ENCODE data around the gene NR1D1. TPM values are rescaled to one million over a fixed set of nuclear protein-coding genes. Genes with fewer than 3 reads are reported as not detected.
A peak's percentile ranks its signal among the peaks of the same experiment; 100 is the strongest.
"Not testable (repeated sequence)": the region's sequence is repeated elsewhere in the genome, so short reads cannot be mapped to it uniquely, and the experiment has no call there.

NR1D1 gene
- total RNA-seq = 10 to 100 TPM; 12.2 to 21.8 TPM

DNA sequence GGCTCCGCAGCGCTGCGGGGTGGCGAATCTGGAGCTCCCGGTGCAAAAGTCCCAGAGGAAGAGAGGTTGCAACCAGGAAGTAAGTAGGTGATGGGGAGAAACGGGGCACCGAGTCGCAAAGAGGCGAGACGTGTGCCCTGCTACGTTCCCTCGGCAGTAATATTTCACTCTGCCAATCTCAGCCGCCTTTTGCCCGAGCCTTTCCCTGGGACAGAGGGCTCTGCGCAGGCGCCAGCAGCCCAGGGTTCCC, at the start of gene NR1D1:
TSS of gene NR1D1 (minus strand) at position 171 of the 250 bp plus-strand sequence. CDS start 495 bp downstream, outside the sequence.
- no peaks in the 10 kb centered on the region for H3K27me3 Mint-ChIP-seq
- ATAC-seq (replicated peaks) = no peak
- H3K36me3 Mint-ChIP-seq (ENCODE audit: low read depth) = peaks cover 50% of the 10 kb centered on the region
- peaks cover 58% of the 10 kb centered on the region for H3K4me1 Mint-ChIP-seq
- H3K9me3 Mint-ChIP-seq = no peaks in the 10 kb centered on the region
- peak within 1 kb of the TSS; percentile 86 for H3K27ac Mint-ChIP-seq
- H3K4me3 Mint-ChIP-seq = peak within 1 kb of the TSS; percentile 97

DNA sequence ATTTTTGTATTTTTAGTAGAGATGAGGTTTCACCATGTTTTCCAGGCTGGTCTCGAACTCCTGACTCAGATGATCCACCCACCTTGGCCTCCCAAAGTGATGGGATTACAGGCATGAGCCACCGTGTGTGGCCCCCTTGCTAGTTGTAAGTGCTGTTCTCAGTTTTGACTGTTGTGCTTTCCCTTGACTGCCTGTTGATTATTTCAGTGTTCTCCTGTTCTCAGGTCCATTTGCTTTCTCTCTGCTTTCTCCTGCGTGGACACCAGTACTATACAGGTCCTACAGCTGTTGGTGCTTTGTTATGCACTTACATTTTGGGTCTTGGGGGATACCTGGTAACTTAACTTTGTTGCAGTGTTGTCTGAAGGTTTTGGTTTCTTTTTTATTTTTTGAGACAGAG, 48.1 kb upstream of the NR1D1 start:
- peak overlapping the region; percentile 24 for H3K4me3 Mint-ChIP-seq
- no peak for ATAC-seq (replicated peaks)
- peaks cover 91% of the 10 kb centered on the region for H3K36me3 Mint-ChIP-seq (ENCODE audit: low read depth)
- no peaks in the 10 kb centered on the region for H3K9me3 Mint-ChIP-seq
- peak overlapping the region; percentile 43 for H3K27ac Mint-ChIP-seq
- H3K27me3 Mint-ChIP-seq = no peaks in the 10 kb centered on the region
- peaks cover 49% of the 10 kb centered on the region for H3K4me1 Mint-ChIP-seq

DNA sequence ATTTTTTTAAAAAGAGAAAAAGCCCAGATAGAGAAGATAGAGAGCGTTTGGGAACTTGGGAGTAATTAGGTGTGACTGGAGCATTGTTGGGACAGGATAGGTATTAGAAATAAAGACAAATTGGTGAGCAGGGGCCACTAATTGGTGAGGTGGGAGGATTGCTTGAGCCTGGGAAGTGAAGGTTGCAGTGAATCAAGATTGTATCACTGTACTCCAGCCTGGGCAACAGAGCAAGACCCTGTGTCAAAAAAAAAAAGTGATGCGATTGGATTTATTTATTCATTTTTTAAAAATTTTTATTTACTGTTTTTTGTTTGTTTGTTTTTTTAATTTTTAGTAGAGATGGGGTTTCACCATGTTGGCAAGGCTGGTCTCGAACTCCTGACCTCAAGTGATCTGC, 45.1 kb upstream of the NR1D1 start:
- Mint-ChIP-seq H3K4me3 (peak overlapping the region; percentile 10), H3K36me3 (ENCODE audit: low read depth) (peaks cover 94% of the 10 kb centered on the region), H3K27ac (peak overlapping the region; percentile 37), H3K27me3 (no peaks in the 10 kb centered on the region), H3K4me1 (peaks cover 47% of the 10 kb centered on the region), H3K9me3 (no peaks in the 10 kb centered on the region)
- ATAC-seq (replicated peaks) = no peak

DNA sequence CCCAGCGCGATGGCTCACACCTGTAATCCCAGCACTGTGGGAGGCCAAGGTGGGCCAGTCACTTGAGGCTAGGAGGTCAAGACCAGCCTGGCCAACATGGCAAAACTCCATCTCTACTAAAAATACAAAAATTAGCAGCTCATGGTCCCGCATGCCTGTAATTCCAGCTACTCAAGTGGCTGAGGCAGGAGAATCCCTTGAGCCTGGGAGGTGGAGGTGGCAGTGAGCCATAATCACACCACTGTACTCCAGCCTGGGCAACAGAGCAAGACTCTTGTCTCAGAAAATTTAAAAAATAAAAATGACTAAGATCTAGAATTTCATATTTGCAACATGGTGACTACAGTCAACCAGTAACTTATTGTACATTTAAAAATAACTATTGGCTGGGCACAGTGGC, 42.8 kb upstream of the NR1D1 start:
- Mint-ChIP-seq H3K4me1 (peaks cover 34% of the 10 kb centered on the region), H3K36me3 (ENCODE audit: low read depth) (peaks cover 87% of the 10 kb centered on the region), H3K4me3 (peak overlapping the region; percentile 23)
- ATAC-seq (replicated peaks); H3K9me3 Mint-ChIP-seq; H3K27ac Mint-ChIP-seq; H3K27me3 Mint-ChIP-seq: not testable (repeated sequence)

DNA sequence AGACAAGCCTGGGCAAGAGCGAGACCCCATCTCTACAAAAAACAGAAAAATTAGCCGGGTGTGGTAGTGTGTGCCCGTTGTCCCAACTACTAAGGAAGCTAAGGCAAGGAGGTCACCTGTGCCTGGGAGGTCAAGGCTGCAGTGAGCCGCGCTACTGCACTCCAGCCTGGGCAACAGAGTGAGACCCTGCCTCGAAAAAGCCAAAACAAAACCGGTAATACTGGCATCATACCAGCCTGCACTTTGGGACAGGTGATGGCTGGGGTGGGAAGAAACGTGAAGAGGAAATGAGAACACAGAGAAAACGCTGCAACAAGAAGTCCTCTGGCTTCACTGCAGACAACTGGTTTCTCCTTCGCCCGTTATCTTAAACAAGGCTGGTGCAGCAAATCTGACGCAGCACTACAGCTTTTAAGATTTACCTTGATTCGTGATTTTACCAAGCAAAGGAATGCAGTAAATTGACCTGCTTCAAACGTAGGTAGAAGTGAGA, 39.2 kb upstream of the NR1D1 start:
- H3K27ac Mint-ChIP-seq = peak overlapping the region; percentile 81
- peaks cover 23% of the 10 kb centered on the region for H3K4me1 Mint-ChIP-seq
- H3K36me3 Mint-ChIP-seq (ENCODE audit: low read depth) = peaks cover 88% of the 10 kb centered on the region
- H3K9me3 Mint-ChIP-seq = no peaks in the 10 kb centered on the region
- H3K27me3 Mint-ChIP-seq = no peaks in the 10 kb centered on the region
- ATAC-seq (replicated peaks) = peak; percentile 13
- peak overlapping the region; percentile 94 for H3K4me3 Mint-ChIP-seq

DNA sequence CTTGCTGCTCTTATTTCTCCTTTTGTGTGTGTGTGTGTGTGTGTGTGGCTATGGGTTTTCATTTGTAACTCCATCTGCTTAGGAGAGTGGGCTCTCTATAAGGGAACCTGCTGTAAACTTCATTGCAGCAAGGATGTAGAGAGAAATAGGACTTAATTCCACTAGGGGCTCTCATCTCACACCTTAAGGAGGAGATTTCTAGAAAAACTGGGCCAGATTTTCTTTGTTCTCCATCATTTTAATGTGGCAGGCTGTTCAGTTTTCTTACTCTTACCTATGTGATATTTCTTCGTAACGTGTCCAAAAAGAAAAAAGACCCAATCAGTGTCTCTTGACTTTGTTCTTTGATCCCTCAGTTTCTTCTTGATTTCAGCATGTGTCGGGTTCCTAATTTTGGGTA, 35.4 kb upstream of the NR1D1 start:
- H3K27me3 Mint-ChIP-seq = no peaks in the 10 kb centered on the region
- H3K4me1 Mint-ChIP-seq = peaks cover 12% of the 10 kb centered on the region
- H3K9me3 Mint-ChIP-seq = no peaks in the 10 kb centered on the region
- no peak overlapping the region for H3K4me3 Mint-ChIP-seq
- H3K27ac Mint-ChIP-seq = peak overlapping the region; percentile 90
- no peak for ATAC-seq (replicated peaks)
- H3K36me3 Mint-ChIP-seq (ENCODE audit: low read depth) = peaks cover 92% of the 10 kb centered on the region

DNA sequence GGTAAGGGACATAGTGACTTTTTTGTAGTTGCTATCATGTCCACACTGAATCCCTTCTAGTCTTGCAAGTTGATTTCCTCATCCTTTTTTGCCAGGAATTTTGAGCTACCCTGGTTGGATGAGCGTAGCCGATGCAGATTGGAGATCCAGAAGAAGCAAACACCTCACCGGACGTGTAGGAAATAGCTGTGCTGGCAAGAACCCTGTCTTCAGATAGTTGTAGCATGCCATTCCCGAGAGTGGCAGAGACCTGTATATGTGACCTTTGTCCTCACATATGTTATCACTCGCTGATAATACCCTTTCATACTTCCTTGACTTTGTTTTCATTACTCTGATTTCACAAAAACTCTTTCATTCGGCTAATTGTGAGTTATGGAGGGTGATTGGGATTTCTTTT, 33.8 kb upstream of the NR1D1 start:
- Mint-ChIP-seq H3K9me3 (no peaks in the 10 kb centered on the region), H3K36me3 (ENCODE audit: low read depth) (peaks cover 92% of the 10 kb centered on the region), H3K4me1 (peaks cover 12% of the 10 kb centered on the region), H3K27ac (peak overlapping the region; percentile 90), H3K4me3 (no peak overlapping the region), H3K27me3 (no peaks in the 10 kb centered on the region)
- no peak for ATAC-seq (replicated peaks)

DNA sequence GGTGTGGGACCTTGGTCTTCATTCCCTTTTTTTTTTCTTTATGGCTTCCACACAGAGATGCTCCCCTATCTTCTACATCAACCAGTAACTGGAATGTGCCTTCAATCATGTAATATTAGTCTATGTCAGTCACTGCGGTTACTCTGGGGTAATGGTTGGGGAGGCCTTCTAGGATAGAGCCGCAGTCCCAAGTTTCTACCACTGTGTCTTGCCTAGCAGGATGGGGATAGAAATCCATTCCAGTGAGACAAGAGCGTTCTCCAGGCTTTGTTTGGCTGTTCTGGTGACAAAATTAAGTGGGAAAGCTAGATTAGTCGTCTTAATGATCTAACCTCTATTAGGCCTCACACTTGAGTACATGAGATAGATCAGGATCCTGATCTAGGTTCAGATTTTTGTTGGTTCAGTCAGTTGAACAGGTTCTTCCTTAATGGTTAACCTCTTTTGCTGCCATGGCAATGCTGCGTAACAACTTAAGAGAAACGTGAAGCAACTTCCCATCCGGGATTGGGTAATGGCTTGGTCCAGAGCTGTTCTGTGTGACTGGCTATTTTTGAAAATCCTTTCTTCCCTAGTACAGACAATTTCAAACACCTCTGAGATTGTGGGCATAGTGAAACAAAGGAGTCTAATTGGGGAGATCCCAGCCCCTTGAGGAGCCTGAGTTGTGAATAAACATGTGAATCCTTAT, 30.1 kb upstream of the NR1D1 start:
- H3K9me3 Mint-ChIP-seq = no peaks in the 10 kb centered on the region
- no peak overlapping the region for H3K4me3 Mint-ChIP-seq
- peaks cover 3% of the 10 kb centered on the region for H3K4me1 Mint-ChIP-seq
- H3K36me3 Mint-ChIP-seq (ENCODE audit: low read depth) = peaks cover 99% of the 10 kb centered on the region
- H3K27me3 Mint-ChIP-seq = no peaks in the 10 kb centered on the region
- peak overlapping the region; percentile 11 for H3K27ac Mint-ChIP-seq
- ATAC-seq (replicated peaks) = no peak

DNA sequence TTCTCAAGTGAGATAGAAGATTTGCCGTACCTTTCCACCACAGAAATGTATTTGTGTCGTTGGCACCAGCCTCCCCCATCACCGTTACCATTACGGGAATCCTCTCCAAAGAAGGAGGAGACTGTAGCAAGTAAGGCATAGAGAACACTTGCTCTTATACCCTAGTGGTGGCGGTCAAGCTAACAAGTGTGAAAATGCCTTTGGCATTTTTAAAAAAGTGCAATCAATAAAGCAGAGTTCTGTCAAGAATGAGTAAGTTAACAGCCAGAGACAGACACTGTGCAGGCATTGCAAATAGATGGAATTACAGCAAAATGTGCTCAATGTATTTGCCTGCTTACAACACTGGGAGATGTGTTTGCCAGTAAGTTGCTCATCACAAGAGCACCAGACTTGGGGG, 29.1 kb upstream of the NR1D1 start:
- Mint-ChIP-seq H3K27ac (peak overlapping the region; percentile 40), H3K9me3 (no peaks in the 10 kb centered on the region), H3K27me3 (no peaks in the 10 kb centered on the region), H3K4me3 (no peak overlapping the region), H3K36me3 (ENCODE audit: low read depth) (peaks cover 99% of the 10 kb centered on the region), H3K4me1 (peaks cover 4% of the 10 kb centered on the region)
- ATAC-seq (replicated peaks) = no peak

DNA sequence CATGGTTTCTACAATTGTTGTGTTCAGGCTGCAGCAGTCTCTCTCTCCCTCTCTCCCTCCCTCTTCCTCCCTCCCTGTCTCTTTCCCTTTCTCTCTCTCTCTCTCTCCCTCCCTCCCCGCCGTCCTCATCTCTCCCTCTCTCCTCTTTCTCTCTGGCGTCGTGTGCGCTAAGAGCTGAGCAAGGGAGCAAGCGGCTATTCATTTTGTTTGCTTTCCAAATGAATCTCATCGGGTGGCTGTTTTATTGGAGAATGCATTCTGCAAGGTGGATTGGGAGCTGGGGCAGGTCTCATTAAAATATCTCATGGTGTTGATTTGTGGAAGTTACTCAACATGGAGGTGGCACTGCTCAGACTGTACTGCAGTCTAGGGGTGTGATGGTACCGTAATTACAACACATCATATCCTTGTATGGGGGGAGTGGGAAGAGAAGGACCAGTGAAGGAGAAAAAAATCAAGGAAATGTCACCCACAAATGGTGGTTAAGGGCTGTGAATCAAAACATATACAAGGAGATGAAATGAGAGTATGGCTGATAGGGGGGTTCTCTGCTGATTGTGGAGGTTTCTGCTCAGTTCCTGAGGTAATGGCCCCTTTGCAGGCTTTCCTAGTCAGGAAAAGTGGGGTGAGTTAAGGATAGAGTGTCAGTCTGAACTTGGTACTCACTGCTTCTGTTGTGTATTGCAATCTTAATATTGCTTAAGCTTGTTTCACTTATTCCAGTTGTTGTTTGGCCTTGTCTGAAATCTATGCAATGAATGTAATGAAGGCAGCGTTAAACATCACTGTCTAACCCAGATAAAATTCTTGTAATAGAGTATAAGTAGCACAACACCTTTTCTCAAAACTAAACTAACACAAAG, 24.1 kb upstream of the NR1D1 start:
- H3K27me3 Mint-ChIP-seq = no peaks in the 10 kb centered on the region
- H3K4me1 Mint-ChIP-seq = peaks cover 20% of the 10 kb centered on the region
- ATAC-seq (replicated peaks) = no peak
- H3K9me3 Mint-ChIP-seq = no peaks in the 10 kb centered on the region
- H3K4me3 Mint-ChIP-seq = peak overlapping the region; percentile 83
- peak overlapping the region; percentile 79 for H3K27ac Mint-ChIP-seq
- peaks cover 75% of the 10 kb centered on the region for H3K36me3 Mint-ChIP-seq (ENCODE audit: low read depth)

DNA sequence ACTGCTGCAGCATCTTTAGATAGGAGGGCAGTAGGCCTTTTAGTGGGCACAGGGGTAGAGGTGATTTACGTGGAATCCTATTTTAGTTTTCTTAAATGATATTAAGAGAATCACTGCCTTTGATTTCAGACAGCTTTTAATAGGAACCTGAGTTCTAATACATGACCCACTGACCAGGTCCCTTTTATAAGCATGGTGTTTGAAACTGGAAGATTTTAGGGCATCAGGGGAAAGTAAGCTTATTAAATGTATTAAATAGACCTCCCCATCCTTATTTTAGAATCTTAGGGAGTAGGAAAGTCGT, 23.4 kb upstream of the NR1D1 start:
- Mint-ChIP-seq H3K4me3 (peak overlapping the region; percentile 83), H3K27me3 (no peaks in the 10 kb centered on the region), H3K36me3 (ENCODE audit: low read depth) (peaks cover 67% of the 10 kb centered on the region), H3K27ac (peak overlapping the region; percentile 79), H3K9me3 (no peaks in the 10 kb centered on the region), H3K4me1 (peaks cover 20% of the 10 kb centered on the region)
- no peak for ATAC-seq (replicated peaks)

DNA sequence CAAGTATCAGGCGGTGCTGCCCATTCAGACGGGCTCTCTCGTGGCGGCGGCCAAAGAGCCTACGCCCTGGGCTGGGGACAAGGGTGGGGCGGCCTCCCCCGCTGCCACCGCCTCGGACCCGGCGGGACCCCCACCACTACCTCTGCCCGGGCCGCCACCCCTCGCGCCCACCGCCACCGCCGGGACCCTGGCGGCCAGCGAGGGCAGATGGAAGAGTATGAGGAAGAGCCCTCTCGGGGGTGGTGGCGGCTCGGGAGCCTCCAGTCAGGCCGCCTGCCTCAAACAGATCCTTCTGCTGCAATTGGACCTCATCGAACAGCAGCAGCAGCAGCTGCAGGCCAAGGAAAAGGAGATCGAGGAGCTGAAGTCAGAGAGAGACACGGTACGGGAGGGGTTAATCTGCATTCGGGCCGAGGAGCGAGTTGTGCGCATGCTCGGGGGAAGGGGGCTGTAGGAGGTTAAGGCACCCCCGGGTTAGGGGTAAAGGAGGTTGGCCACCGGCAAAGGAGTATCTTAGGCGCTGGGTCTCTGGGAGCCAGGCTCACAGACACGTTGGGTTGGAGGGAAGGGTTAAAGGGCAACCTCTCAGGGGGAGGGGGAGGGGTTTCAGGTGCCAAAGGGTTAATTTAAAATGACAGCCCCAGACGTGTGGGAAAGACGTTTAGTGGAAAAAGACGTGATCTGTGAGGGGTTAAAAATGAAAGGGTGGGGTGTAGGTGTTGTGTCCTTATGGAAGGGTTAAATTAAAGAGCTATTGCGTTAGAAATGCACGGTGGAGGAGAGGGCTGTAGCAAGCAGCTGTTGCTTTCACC, 22.8 kb upstream of the NR1D1 start:
- Mint-ChIP-seq H3K27ac (peak overlapping the region; percentile 79), H3K27me3 (no peaks in the 10 kb centered on the region), H3K4me3 (peak overlapping the region; percentile 83), H3K36me3 (ENCODE audit: low read depth) (peaks cover 63% of the 10 kb centered on the region), H3K9me3 (no peaks in the 10 kb centered on the region), H3K4me1 (peaks cover 25% of the 10 kb centered on the region)
- ATAC-seq (replicated peaks) = peak; percentile 27

DNA sequence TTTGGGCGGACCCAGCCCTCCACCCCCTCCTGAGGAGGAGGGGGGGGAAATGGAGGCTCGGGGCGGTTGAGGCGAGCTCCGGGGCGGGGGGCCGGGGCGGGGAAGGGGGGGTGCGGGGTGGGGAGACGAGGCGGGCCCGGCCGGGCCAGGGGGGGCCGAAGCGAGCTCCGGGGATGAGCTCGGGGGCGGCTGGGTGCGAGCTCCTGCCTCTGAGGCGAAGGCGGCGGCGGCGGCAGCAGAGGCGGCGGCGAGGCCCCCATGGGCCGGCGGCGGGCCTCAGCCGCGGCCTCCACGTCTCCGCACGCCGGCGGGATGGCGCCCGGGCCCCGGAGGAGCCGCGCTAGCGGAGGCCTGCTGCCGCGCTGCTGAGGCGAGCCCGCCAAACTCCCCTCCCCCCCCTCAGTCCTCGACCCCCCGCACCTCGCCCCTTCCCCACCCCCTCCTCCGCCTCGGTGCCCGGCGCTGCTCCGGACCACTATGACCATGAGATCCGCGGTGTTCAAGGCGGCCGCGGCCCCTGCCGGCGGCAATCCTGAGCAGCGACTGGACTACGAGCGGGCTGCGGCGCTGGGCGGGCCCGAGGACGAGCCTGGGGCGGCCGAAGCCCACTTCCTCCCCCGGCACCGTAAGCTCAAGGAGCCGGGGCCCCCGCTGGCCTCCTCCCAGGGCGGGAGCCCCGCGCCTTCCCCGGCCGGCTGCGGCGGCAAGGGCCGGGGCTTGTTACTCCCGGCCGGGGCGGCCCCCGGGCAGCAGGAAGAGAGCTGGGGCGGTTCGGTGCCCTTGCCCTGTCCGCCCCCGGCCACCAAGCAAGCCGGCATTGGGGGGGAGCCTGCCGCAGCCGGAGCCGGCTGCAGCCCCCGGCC, 22.0 kb upstream of the NR1D1 start:
- Mint-ChIP-seq H3K9me3 (no peaks in the 10 kb centered on the region), H3K36me3 (ENCODE audit: low read depth) (peaks cover 54% of the 10 kb centered on the region), H3K27ac (peak overlapping the region; percentile 79), H3K27me3 (no peaks in the 10 kb centered on the region), H3K4me3 (peak overlapping the region; percentile 83), H3K4me1 (peaks cover 25% of the 10 kb centered on the region)
- peak; percentile 41 for ATAC-seq (replicated peaks)
